ENCODE measurements around the gene TBC1D22A. TPM values are rescaled to one million over a fixed set of nuclear protein-coding genes. Genes with fewer than 3 reads are reported as not detected.

The TBC1D22A gene
- total and polyA plus RNA-seq, 11 donors, result 9.4 to 30.7 (median 18.6) TPM

DNA sequence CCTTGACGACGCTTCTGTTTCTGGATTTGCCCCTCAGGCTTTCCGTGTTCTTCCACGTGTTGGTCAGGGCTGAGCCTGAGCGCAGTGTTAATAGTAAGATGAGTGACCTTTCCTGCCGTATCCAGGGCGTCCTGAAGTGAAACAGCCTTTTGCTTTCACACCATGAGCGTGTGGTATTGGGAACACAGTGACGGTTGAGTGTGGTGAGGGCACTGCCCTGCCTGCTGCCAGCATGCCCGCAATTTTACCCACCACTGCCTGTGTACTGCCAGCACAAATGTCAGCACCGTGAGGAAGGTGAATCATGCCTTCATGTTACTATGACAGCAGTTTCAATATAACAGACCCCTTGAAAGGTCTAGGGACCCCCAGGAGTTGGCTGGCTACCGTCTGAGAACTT lies 217.1 kb downstream of the TBC1D22A start:
- ATAC-seq (no peak), DNase-seq (no peak)
- Histone ChIP-seq H3K27ac (no peak overlapping the region), H3K27me3 (no peaks in the 10 kb centered on the region), H3K4me1 (no peaks in the 10 kb centered on the region), H3K4me3 (no peak overlapping the region), H3K36me3 (peaks cover 0 to 51% (median 21%) of the 10 kb centered on the region in 9 donors), H3K9me3 (no peaks in the 10 kb centered on the region)
- TF ChIP-seq POLR2A (IDR thresholded peaks at IDR 0.05), result no peak
- TF ChIP-seq, protein P1, sequence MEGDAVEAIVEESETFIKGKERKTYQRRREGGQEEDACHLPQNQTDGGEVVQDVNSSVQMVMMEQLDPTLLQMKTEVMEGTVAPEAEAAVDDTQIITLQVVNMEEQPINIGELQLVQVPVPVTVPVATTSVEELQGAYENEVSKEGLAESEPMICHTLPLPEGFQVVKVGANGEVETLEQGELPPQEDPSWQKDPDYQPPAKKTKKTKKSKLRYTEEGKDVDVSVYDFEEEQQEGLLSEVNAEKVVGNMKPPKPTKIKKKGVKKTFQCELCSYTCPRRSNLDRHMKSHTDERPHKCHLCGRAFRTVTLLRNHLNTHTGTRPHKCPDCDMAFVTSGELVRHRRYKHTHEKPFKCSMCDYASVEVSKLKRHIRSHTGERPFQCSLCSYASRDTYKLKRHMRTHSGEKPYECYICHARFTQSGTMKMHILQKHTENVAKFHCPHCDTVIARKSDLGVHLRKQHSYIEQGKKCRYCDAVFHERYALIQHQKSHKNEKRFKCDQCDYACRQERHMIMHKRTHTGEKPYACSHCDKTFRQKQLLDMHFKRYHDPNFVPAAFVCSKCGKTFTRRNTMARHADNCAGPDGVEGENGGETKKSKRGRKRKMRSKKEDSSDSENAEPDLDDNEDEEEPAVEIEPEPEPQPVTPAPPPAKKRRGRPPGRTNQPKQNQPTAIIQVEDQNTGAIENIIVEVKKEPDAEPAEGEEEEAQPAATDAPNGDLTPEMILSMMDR (IDR thresholded peaks at IDR 0.05), result no peak
- WGBS, 4 donors, result 96 to 98% (median 97%) methylated on average over 11 to 12 of the region's 12 CpGs
- intact Hi-C loops (cut with DNase I), result no loop called here

DNA sequence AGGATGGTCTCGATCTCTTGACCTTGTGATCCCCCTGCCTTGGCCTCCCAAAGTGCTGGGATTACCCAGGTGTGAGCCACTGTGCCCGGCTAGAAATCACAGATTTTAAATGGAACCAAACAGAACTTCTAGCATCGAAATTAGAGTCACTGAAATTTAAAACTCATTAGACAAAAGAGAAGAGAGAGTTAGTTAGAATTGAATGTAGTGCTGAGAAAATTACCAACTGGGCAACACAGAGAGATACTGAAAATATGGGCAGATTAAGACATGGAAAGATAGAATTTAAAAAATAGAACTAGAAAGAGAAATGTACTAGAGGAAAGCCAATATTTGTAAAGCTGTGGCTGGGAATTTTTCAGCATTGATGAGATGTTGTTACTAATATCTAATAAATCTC lies 217.9 kb downstream of the TBC1D22A start:
- Histone ChIP-seq H3K4me1 (no peaks in the 10 kb centered on the region), H3K9me3 (no peaks in the 10 kb centered on the region), H3K27ac (no peak overlapping the region), H3K27me3 (no peaks in the 10 kb centered on the region), H3K36me3 (peaks cover 0 to 42% (median 15%) of the 10 kb centered on the region in 9 donors), H3K4me3 (no peak overlapping the region)
- ATAC-seq (no peak), DNase-seq (no peak)
- 96 to 99% (median 99%) methylated on average over 3 of the region's 3 CpGs for WGBS, 4 donors
- no peak for TF ChIP-seq POLR2A (IDR thresholded peaks at IDR 0.05)
- TF ChIP-seq, protein P1 (IDR thresholded peaks at IDR 0.05), result no peak
- intact Hi-C loops (cut with DNase I), result no loop called here

DNA sequence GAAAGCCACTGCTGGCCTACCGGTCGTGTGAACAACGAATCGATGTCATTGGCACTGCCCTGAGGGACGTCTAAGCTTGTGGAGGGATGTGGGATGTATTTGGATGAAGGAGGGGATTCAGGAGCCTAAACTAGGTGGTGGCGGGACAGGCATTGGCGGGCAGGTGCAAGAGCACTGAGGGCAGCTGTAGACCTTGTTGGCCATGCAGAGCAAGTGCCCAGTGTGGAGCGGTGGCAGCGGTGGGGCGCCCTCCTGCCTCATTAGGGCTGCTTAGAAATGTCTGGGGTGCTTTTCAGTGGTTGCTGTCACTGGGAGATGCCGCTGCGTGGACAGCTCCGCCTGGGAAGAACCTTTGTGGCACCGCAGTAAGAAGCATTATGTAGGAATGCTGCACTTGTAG lies 220.2 kb downstream of the TBC1D22A start:
- intact Hi-C loops (cut with DNase I), result no loop called here
- no peak overlapping the region for H3K4me3 ChIP-seq
- peaks cover 0 to 21% (median 6%) of the 10 kb centered on the region in 9 donors for H3K36me3 ChIP-seq
- no peak for TF ChIP-seq POLR2A (IDR thresholded peaks at IDR 0.05)
- TF ChIP-seq, protein P1 (IDR thresholded peaks at IDR 0.05), result no peak
- H3K9me3 ChIP-seq, result no peaks in the 10 kb centered on the region
- H3K4me1 ChIP-seq, result no peaks in the 10 kb centered on the region
- no peaks in the 10 kb centered on the region for H3K27me3 ChIP-seq
- no peak for ATAC-seq
- WGBS, 4 donors, result 97 to 98% (median 97%) methylated on average over 14 of the region's 14 CpGs
- H3K27ac ChIP-seq, result no peak overlapping the region
- DNase-seq, result no peak

DNA sequence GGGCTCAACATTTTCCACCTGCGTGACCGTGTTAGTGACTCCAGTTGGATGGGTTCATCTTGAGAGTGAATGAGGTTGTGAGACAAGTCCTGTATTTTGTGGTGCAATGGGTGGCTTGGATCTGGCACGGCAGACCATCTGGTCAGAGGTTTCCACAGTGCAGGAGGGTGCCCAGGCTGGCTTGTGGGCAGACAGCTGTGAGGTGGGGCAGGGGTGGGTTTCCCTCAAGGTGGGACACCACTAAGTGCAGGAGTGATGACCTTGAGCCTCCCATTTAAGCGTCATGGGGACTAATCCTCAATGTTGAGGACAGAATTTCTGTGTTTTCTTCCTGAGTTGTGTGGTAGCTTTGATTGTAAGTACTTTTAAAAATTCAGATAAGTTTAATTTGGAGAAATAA lies 220.6 kb downstream of the TBC1D22A start:
- ATAC-seq, result no peak
- Histone ChIP-seq H3K36me3 (peaks cover 0 to 18% (median 6%) of the 10 kb centered on the region in 9 donors), H3K4me3 (no peak overlapping the region), H3K27ac (no peak overlapping the region), H3K9me3 (no peaks in the 10 kb centered on the region), H3K4me1 (no peaks in the 10 kb centered on the region), H3K27me3 (no peaks in the 10 kb centered on the region)
- no peak for TF ChIP-seq POLR2A (IDR thresholded peaks at IDR 0.05)
- TF ChIP-seq, protein P1 (IDR thresholded peaks at IDR 0.05), result no peak
- 94 to 99% (median 98%) methylated on average over 4 of the region's 4 CpGs for WGBS, 4 donors
- intact Hi-C loops (cut with DNase I), result no loop called here
- no peak for DNase-seq

Data from heart left ventricle (tissue), 16 donors.